AG20443 (cell line): ENCODE measurements around the gene ZBTB32.

Experiments
- DNase-seq: peaks from one replicate; pipeline ENCODE4 v3.0.0; 2012; ENCODE audit warnings: low spot score, mixed read lengths

The ZBTB32 gene

DNA sequence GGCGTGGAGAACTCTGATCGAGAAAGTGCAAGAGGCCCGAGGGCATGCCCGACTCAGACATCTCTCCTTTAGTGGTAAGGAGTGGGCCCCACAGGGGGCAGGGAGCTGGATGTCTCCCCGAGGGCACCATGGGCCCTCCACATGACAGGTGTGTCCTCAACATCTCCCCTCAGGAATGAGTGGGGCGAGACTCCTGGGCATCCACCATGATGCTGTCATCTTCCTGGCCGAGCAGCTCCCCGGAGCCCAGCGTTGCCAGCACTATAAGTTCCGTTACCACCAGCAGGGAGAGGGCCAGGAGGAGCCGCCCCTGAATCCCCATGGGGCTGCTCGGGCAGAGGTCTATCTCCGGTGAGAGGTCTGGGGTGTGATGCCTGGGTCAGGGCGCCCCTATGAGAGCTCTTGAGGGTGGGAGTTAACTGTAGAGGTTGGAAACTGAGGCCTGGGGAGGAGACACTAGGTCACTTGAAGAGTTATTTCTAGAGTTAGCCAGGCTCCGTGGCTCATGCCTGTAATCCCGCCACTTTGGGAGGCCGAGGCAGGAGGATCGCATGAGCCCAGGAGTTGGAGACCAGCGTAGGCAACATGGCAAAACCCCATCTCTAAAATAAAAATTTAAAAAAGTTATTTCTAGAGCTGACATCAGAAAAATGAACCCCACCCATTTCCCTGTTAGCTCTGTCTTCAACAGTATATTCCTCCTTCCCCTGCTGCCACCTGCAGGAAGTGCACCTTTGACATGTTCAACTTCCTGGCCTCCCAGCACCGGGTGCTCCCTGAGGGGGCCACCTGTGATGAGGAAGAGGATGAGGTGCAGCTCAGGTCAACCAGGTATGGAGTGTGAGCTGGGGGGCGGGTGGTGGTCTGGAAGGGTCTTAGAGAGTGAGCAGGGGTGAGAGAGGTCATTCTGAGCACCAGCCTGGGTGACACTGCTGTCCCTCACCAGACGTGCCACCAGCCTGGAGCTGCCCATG is 32.8 kb downstream of the ZBTB32 start:
- DNase-seq: no peak

- DNase-seq: no peak
Measured at GRCh38 chr19:35738021-35738886, 33.9 kb downstream of the ZBTB32 start.

- DNase-seq: no peak
Measured at GRCh38 chr19:35738887-35739229, 34.5 kb downstream of the ZBTB32 start.

GRCh38 chr19:35739275-35740107 is 35.1 kb downstream of the ZBTB32 start:
- DNase-seq: no peak

- no peak for DNase-seq
Measured at GRCh38 chr19:35740108-35740422, 35.7 kb downstream of the ZBTB32 start.

DNA sequence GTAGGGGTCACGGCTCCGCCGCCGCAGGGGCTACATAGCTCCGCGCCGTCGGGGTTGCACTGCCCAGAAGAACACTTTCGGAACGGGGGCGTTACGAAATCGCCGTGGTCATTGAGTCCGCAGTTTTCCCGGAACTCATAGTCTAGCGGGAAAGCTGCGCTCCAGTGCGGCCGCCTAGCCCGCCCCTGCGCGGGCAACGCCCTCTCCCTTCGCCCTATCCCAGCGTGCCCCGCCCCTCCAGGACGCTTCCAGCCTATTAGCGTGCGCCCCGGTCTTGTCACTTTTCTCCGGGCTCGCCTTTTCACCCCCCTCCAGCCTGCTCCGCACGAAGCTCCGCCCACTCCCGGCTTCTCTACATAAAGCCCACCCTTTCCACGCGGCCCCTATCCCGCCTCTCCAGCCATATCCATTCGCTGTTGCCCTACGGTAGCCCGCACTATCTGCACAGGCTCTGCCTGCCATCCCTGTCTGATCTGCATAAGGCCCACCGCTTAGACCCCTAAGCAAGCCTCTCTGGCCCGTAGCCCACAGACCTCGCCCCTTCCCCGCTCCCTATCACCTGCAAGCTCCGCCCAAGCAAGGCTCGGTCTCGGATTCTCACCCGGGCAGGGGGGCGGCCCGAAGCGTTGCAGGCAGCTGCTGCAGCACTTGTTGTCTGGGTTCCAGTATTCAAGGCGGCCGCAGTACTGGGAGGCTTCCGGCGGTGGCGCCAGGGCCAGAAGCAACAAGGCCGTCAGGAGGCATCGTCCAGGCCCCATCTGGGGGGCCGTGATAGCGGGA is 36.3 kb downstream of the ZBTB32 start:
- peak; percentile 98 for DNase-seq

- no peak for DNase-seq
Measured at GRCh38 chr19:35741203-35741515, 36.8 kb downstream of the ZBTB32 start.

GRCh38 chr19:35742121-35742724 is 37.9 kb downstream of the ZBTB32 start, which contains the start of gene IGFLR1:
TSS of gene IGFLR1 (minus strand) at chr19:35742452. CDS start at chr19:35741180, 1,272 bp downstream.
- DNase-seq: no peak

- DNase-seq: no peak
Measured at GRCh38 chr19:35743640-35744429, 39.5 kb downstream of the ZBTB32 start.

DNA sequence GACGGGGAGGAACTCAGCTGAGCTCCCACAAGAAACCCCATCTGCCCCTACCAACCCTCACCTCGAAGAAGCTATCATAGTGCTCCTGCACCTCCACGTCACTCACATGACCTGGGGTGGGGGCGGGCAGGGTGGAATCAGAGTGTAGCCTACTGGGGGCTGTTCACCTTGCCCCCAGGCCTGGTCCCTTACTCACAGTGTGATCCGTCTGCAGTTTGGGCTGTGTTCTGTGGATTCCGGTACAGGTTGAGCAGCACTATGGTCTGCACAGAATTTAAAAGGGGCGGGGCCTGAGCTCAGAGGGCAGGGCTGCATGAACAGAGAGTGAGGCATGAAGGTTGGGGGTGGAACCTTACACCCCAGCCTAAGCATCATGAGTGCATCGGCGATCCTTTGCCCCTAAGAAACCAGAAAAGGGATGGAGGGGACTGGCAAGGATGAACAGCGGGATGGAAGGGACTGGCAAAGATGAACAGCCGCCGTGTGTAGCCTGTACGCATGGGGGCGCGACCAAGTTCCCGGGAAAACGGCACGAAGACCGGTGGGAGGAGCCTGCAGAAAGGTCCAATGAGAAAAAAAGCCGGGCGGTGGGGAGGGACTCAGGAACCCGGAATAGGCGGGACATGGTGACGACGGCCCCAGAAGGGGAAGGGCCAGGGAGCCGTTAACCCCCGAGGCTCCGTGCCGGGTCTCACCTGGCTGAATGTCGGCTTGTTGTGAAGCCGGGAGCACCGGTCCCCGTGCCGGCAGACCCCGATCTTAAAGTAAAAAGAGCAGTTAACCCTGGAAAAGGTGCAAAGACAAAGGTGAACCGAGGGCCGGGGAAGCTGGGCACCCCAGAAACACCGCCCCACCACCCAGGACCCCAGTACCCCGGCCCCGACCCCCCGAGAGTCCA is 40.3 kb downstream of the ZBTB32 start:
- peak; percentile 89 for DNase-seq

DNA sequence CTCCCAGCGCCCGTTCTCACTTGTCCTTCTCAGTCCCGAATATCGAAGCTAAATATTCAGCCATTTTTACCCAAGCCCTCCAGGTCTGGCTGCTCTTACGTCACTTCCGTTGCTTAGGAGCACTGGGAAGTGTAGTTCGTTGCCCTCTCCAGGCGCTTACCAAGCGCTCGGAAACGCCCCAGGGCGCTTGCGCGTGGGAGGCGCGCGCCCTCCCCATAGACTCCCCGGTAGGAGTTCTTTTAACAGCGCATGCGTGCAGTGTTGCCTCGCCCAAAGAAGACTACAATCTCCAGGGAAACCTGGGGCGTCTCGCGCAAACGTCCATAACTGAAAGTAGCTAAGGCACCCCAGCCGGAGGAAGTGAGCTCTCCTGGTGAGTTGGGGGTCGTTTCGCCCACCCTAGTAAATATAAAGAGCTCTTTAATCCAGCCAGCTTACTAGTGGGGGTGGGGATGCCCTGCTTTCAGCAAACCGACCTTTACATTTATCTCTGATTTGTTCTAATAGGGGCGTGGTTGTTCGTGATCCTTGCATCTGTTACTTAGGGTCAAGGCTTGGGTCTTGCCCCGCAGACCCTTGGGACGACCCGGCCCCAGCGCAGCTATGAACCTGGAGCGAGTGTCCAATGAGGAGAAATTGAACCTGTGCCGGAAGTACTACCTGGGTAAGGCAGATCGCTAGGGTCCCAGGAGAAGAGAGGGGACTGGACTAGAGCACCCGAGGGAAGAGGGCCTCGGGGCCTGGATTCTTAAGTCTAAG is 41.1 kb downstream of the ZBTB32 start, which contains the start of the genes PSENEN and U2AF1L4:
Gene PSENEN (plus strand): TSS at position 324 of the 759 bp plus-strand sequence. CDS start 280 bp downstream, at position 604.
Gene U2AF1L4 (minus strand): TSS at position 91 of the 759 bp plus-strand sequence. CDS start 27 bp downstream, at position 64.
- DNase-seq: peak; percentile 95

DNA sequence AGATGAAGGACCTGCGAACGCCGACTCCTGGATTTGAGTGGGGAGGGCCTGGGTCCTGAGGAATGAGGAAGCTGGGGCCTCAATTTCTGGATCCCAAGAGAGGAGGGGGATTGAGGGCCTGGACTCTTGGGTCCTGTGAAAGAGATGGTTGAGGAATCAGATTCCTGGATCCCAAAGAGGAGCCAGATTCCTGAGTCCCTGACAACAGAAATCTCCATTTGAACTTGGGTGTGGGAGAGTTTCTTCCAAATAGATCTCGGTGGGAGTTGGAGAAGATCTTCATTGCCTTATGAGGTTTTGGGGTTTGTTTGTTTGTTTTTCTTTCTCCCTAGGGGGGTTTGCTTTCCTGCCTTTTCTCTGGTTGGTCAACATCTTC is 41.7 kb downstream of the ZBTB32 start:
- no peak for DNase-seq

GRCh38 chr19:35746531-35746930 is 42.2 kb downstream of the ZBTB32 start:
- DNase-seq: no peak

DNA sequence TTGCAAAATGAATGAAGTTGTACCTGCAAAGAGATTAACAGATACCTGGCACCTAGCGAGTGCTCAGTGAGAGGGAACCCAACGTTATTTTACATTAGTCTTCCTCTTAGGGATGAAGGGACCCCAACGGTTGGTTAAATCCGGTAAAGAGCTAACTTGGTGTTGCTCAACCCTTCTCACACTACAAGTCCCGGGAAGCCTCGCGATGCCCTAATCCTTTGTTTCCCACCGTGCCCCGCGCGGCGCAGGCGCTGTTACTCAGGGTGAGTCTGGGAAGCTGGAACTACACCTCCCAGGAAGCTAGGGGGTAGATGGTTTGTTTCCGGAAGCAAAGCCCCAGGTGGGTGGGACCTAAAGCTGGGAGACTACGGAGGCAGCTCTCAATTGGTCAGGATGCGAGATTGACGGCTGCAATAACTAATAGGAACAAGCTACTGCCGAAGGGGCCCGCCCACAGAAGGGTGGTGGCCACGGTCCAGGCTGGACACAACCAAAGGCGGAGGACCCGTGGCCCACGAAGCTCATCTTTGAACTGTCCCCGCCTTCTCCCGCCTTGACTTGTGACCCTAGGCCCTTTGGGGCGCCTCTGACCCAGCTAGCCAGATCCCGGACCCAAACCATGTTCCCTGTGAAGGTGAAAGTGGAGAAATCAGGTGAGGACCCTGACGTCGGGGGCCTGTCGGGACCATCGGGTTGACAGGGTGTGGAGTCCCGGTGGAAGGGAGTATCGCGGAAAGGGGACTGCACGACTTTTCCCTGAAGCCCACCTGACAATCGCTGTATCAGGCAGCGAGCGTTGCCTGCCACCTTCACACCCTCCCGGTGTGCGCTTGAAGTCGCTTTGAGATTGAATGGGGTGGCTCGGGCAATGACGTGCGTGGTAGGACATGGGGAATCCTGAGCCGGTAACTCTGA is 44.0 kb downstream of the ZBTB32 start, which contains the start of gene LIN37:
Gene LIN37 (plus strand): TSS at position 471 of the 915 bp plus-strand sequence. CDS start 149 bp downstream, at position 620.
- peak; percentile 94 for DNase-seq

- DNase-seq: no peak
Measured at GRCh38 chr19:35750167-35750566, 45.8 kb downstream of the ZBTB32 start.

- DNase-seq: no peak
Measured at GRCh38 chr19:35751839-35752745, 47.7 kb downstream of the ZBTB32 start.
